HepG2 (cell line): ENCODE measurements around the gene URB1. TPM values are rescaled to one million over a fixed set of nuclear protein-coding genes. Genes with fewer than 3 reads are reported as not detected.

ENCODE experiments used
- BRD4 ChIP-seq: sonication (generic); formaldehyde crosslinking; IDR thresholded peaks from 2 replicates; pipeline ENCODE4 v1.4.0; 2020; ENCODE audit warnings: missing genetic modification reagents
- CC2D1A ChIP-seq: sonication (generic); formaldehyde crosslinking; IDR thresholded peaks from 2 replicates; pipeline ENCODE4 v1.8.1; 2023; ENCODE audit warnings: mild to moderate bottlenecking, missing genetic modification reagents
- ELF1 ChIP-seq: sonication (generic); formaldehyde crosslinking; IDR thresholded peaks from 2 replicates; pipeline ENCODE4 v1.4.0; 2020; ENCODE audit warnings: missing genetic modification reagents
- FOSL2 ChIP-seq: sonication (generic); formaldehyde crosslinking; IDR thresholded peaks from 2 replicates; pipeline ENCODE4 v1.4.0; 2020; ENCODE audit warnings: missing genetic modification reagents
- FOXA3 ChIP-seq: IDR thresholded peaks from 2 replicates; pipeline ENCODE4 v1.6.1; 2016; ENCODE audit warnings: missing genetic modification reagents, missing compliant biosample characterization
- KAT7 ChIP-seq: IDR thresholded peaks from 2 replicates; pipeline ENCODE4 v1.6.1; 2018; ENCODE audit warnings: borderline replicate concordance, missing compliant biosample characterization
- KLF16 ChIP-seq, 2 experiments: sonication (generic) in 1 of 2; formaldehyde crosslinking in 1 of 2; IDR thresholded peaks; 2 replicates each; pipeline versions ENCODE4 v1.6.1 to v1.8.0; 2016 to 2023; ENCODE audit warnings: missing genetic modification reagents in 2 of 2, missing compliant biosample characterization in 1 of 2
- MXD4 ChIP-seq: IDR thresholded peaks from 2 replicates; pipeline ENCODE4 v1.6.1; 2016; ENCODE audit warnings: mild to moderate bottlenecking, missing biosample characterization, missing genetic modification reagents
- RXRA ChIP-seq: sonication (generic); formaldehyde crosslinking; IDR thresholded peaks from 2 replicates; pipeline ENCODE4 v1.5.1; 2020; ENCODE audit warnings: missing genetic modification reagents
- SALL1 ChIP-seq: sonication (generic); formaldehyde crosslinking; IDR thresholded peaks from 2 replicates; pipeline ENCODE4 v1.8.0; 2022; ENCODE audit warnings: mild to moderate bottlenecking, missing genetic modification reagents
- ZKSCAN5 ChIP-seq: sonication (generic); formaldehyde crosslinking; IDR thresholded peaks from 2 replicates; pipeline ENCODE4 v1.5.1; 2020; ENCODE audit warnings: mild to moderate bottlenecking, missing genetic modification reagents
- ZNF20 ChIP-seq: sonication (generic); formaldehyde crosslinking; IDR thresholded peaks from 2 replicates; pipeline ENCODE4 v1.4.0; 2020; ENCODE audit warnings: mild to moderate bottlenecking, moderate library complexity, missing genetic modification reagents
- ZNF296 ChIP-seq: sonication (generic); formaldehyde crosslinking; conservative IDR thresholded peaks from 2 replicates; pipeline ENCODE4 v1.5.0; 2020; ENCODE audit warnings: mild to moderate bottlenecking, missing genetic modification reagents
- ZNF335 ChIP-seq: sonication (generic); formaldehyde crosslinking; IDR thresholded peaks from 2 replicates; pipeline ENCODE4 v1.4.0; 2020; ENCODE audit warnings: missing genetic modification reagents
- ZNF549 ChIP-seq: sonication (generic); formaldehyde crosslinking; IDR thresholded peaks from 2 replicates; pipeline ENCODE4 v1.5.0; 2020; ENCODE audit warnings: missing genetic modification reagents
- ZNF564 ChIP-seq: sonication (generic); formaldehyde crosslinking; IDR thresholded peaks from 2 replicates; pipeline ENCODE4 v1.8.1; 2023; ENCODE audit warnings: mild to moderate bottlenecking, missing genetic modification reagents
- ZNF615 ChIP-seq: sonication (generic); formaldehyde crosslinking; IDR thresholded peaks from 2 replicates; pipeline ENCODE4 v1.5.0; 2020; ENCODE audit warnings: mild to moderate bottlenecking, missing genetic modification reagents, borderline replicate concordance
- ZNF780A ChIP-seq: sonication (generic); formaldehyde crosslinking; IDR thresholded peaks from 2 replicates; pipeline ENCODE4 v1.8.0; 2022; ENCODE audit warnings: mild to moderate bottlenecking, missing genetic modification reagents, moderate library complexity
- ZSCAN9 ChIP-seq: IDR thresholded peaks from 2 replicates; pipeline ENCODE4 v1.6.1; 2016; ENCODE audit warnings: borderline replicate concordance
- polyA plus RNA-seq, 8 experiments: library from polyadenylated mRNA; depleted of rRNA in 3 of 8; stranded (reverse) in 7 of 8; unstranded in 1 of 8; fragments of >200 nt; fragmentation: Illumina TruSeq in 4 of 8; extraction: Trizol in 4 of 8; gene quantifications; 2 replicates each; pipeline versions ENCODE4 v1.2.1 to v1.2.3, GENCODE V29; 2011 to 2016; ENCODE audit warnings: low read depth in 4 of 8, missing spikeins in 1 of 8, mixed read lengths in 1 of 8; ENCODE audit not compliant: insufficient read depth in 1 of 8
- total RNA-seq, 5 experiments: library from RNA; depleted of rRNA; stranded (reverse); fragments of >200 nt; fragmentation: Illumina TruSeq; extraction: Trizol; gene quantifications; 2 replicates each; pipeline ENCODE4 v1.2.3, GENCODE V29; 2016; ENCODE audit warnings: low read depth in 1 of 5
- TF ChIP-seq, protein P1 (sequence below): sonication (generic); formaldehyde crosslinking; IDR thresholded peaks from 2 replicates; pipeline ENCODE4 v1.9.0; 2021; ENCODE audit warnings: missing genetic modification reagents, borderline replicate concordance
- TF ChIP-seq, protein P2 (sequence below): conservative IDR thresholded peaks from 2 replicates; pipeline ENCODE4 v1.6.1; 2018; ENCODE audit warnings: missing genetic modification reagents
- TF ChIP-seq, protein P3 (sequence below): sonication (generic); formaldehyde crosslinking; IDR thresholded peaks from 2 replicates; pipeline ENCODE4 v1.5.0; 2020; ENCODE audit warnings: missing genetic modification reagents
- TF ChIP-seq, protein P4 (sequence below): IDR thresholded peaks from 2 replicates; pipeline ENCODE4 v1.6.1; 2012; ENCODE audit warnings: low read length, improper control_type of control experiment

URB1 gene
- total and polyA plus RNA-seq, 2 of the 13 experiments (the other 11 are each of a cell fraction or from before 2014, with no cell fraction given): 4.5 to 16.7 TPM

DNA sequence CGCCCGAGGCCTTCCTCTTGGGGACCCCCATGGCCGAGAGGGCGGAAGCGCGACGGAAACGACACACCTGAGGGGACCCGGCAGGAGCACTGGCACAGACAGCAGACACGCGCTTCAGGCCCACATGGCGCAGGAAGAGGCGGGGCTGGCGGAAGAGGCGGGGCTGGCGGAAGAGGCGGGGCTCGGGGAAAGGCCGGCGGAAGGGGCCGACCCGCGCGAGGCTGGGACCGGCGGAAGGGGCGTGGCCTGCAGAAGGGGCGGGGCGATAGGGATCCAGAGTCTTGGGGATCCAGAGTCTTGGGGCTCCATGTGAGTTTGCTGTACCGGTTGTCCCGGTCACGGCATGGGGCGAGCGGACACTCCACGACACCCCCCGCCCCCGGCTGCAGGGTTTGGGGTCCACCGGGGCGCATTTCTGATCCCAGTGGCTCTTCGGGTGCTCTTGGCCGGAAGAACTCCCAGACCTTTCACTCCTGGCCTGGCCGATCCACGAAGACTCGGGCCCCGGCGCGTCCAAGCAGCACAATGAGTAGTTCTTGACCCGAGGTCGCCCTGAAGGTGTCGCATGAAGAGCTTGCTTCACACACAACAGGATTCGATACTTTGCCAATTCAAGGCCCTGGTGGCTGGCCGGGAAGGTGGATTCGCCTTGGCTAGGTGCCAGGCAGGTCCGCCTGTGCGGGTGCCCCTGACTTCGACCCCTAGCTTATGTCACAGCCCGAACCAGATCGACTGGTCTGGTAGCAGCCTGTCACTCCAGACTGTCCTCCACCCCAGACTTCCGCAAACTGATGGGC lies at the start of gene URB1 (continued):
- TF ChIP-seq ZKSCAN5 (CRISPR knock-in tag) (0 out of 2 replicates have a peak, but pooled peaks have one; percentile 22), SALL1 (peak; percentile 76), KAT7 (CRISPR knock-in tag) (no peak; the same call in 1 of the 2 replicates), BRD4 (CRISPR knock-in tag) (0 out of 2 replicates have a peak, but pooled peaks have one; percentile 50), KLF16 (CRISPR knock-in tag; IDR thresholded peaks at IDR 0.05) (peak; percentile 18 to 76; a peak in 2 of 4 replicates), ZNF780A (CRISPR knock-in tag) (no peak), RXRA (CRISPR knock-in tag) (peak; percentile 56; the same call in 1 of the 2 replicates), ZNF549 (CRISPR knock-in tag) (no peak), FOSL2 (CRISPR knock-in tag) (peak; percentile 18; the same call in 1 of the 2 replicates), ZNF296 (CRISPR knock-in tag) (no peak), MXD4 (CRISPR knock-in tag) (peak; percentile 100), ELF1 (CRISPR knock-in tag) (peak; percentile 83), FOXA3 (0 out of 2 replicates have a peak, but pooled peaks have one; percentile 27), ZNF20 (CRISPR knock-in tag) (no peak), ZSCAN9 (no peak), ZNF615 (no peak), CC2D1A (CRISPR knock-in tag) (no peak), ZNF564 (CRISPR knock-in tag) (0 out of 2 replicates have a peak, but pooled peaks have one; percentile 37), ZNF335 (CRISPR knock-in tag) (peak; percentile 15; the same call in 1 of the 2 replicates)
- TF ChIP-seq, protein P1, sequence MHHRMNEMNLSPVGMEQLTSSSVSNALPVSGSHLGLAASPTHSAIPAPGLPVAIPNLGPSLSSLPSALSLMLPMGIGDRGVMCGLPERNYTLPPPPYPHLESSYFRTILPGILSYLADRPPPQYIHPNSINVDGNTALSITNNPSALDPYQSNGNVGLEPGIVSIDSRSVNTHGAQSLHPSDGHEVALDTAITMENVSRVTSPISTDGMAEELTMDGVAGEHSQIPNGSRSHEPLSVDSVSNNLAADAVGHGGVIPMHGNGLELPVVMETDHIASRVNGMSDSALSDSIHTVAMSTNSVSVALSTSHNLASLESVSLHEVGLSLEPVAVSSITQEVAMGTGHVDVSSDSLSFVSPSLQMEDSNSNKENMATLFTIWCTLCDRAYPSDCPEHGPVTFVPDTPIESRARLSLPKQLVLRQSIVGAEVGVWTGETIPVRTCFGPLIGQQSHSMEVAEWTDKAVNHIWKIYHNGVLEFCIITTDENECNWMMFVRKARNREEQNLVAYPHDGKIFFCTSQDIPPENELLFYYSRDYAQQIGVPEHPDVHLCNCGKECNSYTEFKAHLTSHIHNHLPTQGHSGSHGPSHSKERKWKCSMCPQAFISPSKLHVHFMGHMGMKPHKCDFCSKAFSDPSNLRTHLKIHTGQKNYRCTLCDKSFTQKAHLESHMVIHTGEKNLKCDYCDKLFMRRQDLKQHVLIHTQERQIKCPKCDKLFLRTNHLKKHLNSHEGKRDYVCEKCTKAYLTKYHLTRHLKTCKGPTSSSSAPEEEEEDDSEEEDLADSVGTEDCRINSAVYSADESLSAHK (CRISPR knock-in tag): no peak
- TF ChIP-seq, protein P2, sequence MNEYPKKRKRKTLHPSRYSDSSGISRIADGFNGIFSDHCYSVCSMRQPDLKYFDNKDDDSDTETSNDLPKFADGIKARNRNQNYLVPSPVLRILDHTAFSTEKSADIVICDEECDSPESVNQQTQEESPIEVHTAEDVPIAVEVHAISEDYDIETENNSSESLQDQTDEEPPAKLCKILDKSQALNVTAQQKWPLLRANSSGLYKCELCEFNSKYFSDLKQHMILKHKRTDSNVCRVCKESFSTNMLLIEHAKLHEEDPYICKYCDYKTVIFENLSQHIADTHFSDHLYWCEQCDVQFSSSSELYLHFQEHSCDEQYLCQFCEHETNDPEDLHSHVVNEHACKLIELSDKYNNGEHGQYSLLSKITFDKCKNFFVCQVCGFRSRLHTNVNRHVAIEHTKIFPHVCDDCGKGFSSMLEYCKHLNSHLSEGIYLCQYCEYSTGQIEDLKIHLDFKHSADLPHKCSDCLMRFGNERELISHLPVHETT (CRISPR knock-in tag): peak; percentile 41; the same call in 1 of the 2 replicates
- TF ChIP-seq, protein P3, sequence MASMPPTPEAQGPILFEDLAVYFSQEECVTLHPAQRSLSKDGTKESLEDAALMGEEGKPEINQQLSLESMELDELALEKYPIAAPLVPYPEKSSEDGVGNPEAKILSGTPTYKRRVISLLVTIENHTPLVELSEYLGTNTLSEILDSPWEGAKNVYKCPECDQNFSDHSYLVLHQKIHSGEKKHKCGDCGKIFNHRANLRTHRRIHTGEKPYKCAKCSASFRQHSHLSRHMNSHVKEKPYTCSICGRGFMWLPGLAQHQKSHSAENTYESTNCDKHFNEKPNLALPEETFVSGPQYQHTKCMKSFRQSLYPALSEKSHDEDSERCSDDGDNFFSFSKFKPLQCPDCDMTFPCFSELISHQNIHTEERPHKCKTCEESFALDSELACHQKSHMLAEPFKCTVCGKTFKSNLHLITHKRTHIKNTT: no peak
- TF ChIP-seq, protein P4, sequence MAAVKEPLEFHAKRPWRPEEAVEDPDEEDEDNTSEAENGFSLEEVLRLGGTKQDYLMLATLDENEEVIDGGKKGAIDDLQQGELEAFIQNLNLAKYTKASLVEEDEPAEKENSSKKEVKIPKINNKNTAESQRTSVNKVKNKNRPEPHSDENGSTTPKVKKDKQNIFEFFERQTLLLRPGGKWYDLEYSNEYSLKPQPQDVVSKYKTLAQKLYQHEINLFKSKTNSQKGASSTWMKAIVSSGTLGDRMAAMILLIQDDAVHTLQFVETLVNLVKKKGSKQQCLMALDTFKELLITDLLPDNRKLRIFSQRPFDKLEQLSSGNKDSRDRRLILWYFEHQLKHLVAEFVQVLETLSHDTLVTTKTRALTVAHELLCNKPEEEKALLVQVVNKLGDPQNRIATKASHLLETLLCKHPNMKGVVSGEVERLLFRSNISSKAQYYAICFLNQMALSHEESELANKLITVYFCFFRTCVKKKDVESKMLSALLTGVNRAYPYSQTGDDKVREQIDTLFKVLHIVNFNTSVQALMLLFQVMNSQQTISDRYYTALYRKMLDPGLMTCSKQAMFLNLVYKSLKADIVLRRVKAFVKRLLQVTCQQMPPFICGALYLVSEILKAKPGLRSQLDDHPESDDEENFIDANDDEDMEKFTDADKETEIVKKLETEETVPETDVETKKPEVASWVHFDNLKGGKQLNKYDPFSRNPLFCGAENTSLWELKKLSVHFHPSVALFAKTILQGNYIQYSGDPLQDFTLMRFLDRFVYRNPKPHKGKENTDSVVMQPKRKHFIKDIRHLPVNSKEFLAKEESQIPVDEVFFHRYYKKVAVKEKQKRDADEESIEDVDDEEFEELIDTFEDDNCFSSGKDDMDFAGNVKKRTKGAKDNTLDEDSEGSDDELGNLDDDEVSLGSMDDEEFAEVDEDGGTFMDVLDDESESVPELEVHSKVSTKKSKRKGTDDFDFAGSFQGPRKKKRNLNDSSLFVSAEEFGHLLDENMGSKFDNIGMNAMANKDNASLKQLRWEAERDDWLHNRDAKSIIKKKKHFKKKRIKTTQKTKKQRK: no peak
